Measurements from ENCODE around the gene TGFA. TPM values are rescaled to one million over a fixed set of nuclear protein-coding genes. Genes with fewer than 3 reads are reported as not detected.

The TGFA gene
- total RNA-seq, 1 experiment from 2014 or later = 50.1 TPM

DNA sequence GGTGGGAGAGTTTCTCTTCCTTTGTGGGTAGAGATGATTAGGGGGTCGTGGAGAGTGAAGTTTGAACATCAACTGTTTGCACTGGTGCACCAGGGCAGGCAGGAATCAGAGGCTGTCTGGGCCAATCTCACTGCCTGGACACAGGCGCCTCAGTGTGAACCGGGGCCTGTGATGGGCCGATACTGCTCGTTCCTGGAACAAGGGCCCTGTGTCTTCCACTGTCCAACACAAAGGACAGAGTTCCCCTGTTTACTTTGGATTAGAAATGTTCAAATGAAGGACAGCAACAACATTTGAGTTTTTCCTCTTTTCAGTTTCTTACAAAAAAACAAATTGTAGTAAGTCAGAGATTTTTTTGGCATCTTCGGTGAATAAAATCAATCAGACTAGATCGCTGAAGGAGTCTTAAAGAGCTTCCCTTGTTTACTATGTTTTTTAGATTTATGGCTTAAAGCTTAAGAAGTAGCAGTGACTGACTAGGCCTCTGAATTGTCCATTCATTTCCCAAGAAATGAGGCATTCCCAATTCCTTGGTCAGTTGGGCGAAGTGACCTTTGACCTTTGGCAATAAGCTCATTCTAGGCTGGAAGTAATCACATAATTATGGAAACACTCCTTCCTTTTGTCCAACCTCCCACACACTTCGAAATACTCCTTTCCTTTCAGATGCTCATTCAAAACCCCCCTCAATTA lies 11.6 kb upstream of the TGFA start:
- no peaks in the 10 kb centered on the region for H3K27me3 ChIP-seq (ENCODE audit: insufficient read depth, low read length)
- TF ChIP-seq POLR2A (IDR thresholded peaks at IDR 0.05; ENCODE audit: borderline replicate concordance, extremely low read depth, insufficient read depth, insufficient read length) = no peak
- no peak for TF ChIP-seq SIN3A (IDR thresholded peaks at IDR 0.05; ENCODE audit: low read depth)
- TF ChIP-seq, protein P1, sequence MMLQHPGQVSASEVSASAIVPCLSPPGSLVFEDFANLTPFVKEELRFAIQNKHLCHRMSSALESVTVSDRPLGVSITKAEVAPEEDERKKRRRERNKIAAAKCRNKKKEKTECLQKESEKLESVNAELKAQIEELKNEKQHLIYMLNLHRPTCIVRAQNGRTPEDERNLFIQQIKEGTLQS (IDR thresholded peaks at IDR 0.05) = no peak
- no peak for TF ChIP-seq ZNF274 (IDR thresholded peaks at IDR 0.05; ENCODE audit: low read depth, low read length)
- no peak for TF ChIP-seq TCF7L2 (IDR thresholded peaks at IDR 0.05; ENCODE audit: borderline replicate concordance, extremely low read depth, insufficient read depth, insufficient read length)
- TF ChIP-seq, protein P2, sequence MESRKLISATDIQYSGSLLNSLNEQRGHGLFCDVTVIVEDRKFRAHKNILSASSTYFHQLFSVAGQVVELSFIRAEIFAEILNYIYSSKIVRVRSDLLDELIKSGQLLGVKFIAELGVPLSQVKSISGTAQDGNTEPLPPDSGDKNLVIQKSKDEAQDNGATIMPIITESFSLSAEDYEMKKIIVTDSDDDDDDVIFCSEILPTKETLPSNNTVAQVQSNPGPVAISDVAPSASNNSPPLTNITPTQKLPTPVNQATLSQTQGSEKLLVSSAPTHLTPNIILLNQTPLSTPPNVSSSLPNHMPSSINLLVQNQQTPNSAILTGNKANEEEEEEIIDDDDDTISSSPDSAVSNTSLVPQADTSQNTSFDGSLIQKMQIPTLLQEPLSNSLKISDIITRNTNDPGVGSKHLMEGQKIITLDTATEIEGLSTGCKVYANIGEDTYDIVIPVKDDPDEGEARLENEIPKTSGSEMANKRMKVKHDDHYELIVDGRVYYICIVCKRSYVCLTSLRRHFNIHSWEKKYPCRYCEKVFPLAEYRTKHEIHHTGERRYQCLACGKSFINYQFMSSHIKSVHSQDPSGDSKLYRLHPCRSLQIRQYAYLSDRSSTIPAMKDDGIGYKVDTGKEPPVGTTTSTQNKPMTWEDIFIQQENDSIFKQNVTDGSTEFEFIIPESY (IDR thresholded peaks at IDR 0.05; ENCODE audit: extremely low read depth, insufficient replicate concordance, low read length) = no peak
- no peak for TF ChIP-seq EZH2 (IDR thresholded peaks at IDR 0.05)
- TF ChIP-seq ZFX (IDR thresholded peaks at IDR 0.05) = no peak
- no peaks in the 10 kb centered on the region for H3K36me3 ChIP-seq (ENCODE audit: control insufficient read depth in 1 of 2, insufficient read depth in 2 of 2, low read length in 2 of 2)
- no peak overlapping the region for H3K27ac ChIP-seq (ENCODE audit: low read depth, low read length)
- H2AFZ ChIP-seq (ENCODE audit: low read depth, low read length, poor library complexity, severe bottlenecking) = no peak overlapping the region
- ATAC-seq (no peak), DNase-seq (ENCODE audit: low read depth, low spot score) (no peak)
- intact Hi-C loops (cut with micrococcal nuclease) = no loop called here
- no peaks in the 10 kb centered on the region for H3K79me2 ChIP-seq (ENCODE audit: insufficient read depth, low read length)
- POLR2A ChIA-PET = no interaction called here
- no peak overlapping the region for H3K9ac ChIP-seq (ENCODE audit: low read length)
- H4K20me1 ChIP-seq (ENCODE audit: insufficient read depth) = no peaks in the 10 kb centered on the region
- CTCF ChIA-PET = no interaction called here
- RAD21 ChIA-PET (ENCODE audit: low non-redundant PET in 1 of 2, low total read pairs in 2 of 2, uncharacterized antibody in 2 of 2, unreplicated experiment in 2 of 2) = no interaction called here
- no peaks in the 10 kb centered on the region for H3K9me3 ChIP-seq (ENCODE audit: control insufficient read depth in 1 of 2, insufficient read depth in 1 of 2, low read depth in 1 of 2, low read length in 2 of 2)
- no peaks in the 10 kb centered on the region for H3K9me2 ChIP-seq (ENCODE audit: insufficient read depth)
- no peak overlapping the region for H3K4me3 ChIP-seq (replicated peaks in 1 of 2; ENCODE audit: low read depth in 1 of 2, low read length in 2 of 2)
- BruUV-seq (replicated peaks) = no TSS peak
- H3K4me1 ChIP-seq (ENCODE audit: control insufficient read depth in 1 of 2, insufficient read depth in 2 of 2, low read length in 2 of 2) = peaks cover 9 to 19% of the 10 kb centered on the region in 2 experiments
- H3K4me2 ChIP-seq (ENCODE audit: low read length) = no peak overlapping the region

Data from HCT116 (cell line).